Activated naive CD8-positive, alpha-beta T cell treated with anti-CD3 and anti-CD28 coated beads for 36 hours (primary cell): ENCODE measurements around the gene TREX2. TPM values are rescaled to one million over a fixed set of nuclear protein-coding genes. Genes with fewer than 3 reads are reported as not detected.
"Not testable (repeated sequence)": the region's sequence is repeated elsewhere in the genome, so short reads cannot be mapped to it uniquely, and the experiment has no call there.

Experiments used
- DNase-seq: peaks from one replicate; pipeline ENCODE4 v3.0.0; 2021
- H3K27ac Mint-ChIP-seq: one replicate; pipeline ENCODE4 v1.8.0; 2022; ENCODE audit warnings: mild to moderate bottlenecking, moderate library complexity, mixed read lengths
- H3K27me3 Mint-ChIP-seq: one replicate; pipeline ENCODE4 v1.8.0; 2022; ENCODE audit warnings: mild to moderate bottlenecking, mixed read lengths
- H3K36me3 Mint-ChIP-seq: one replicate; pipeline ENCODE4 v1.8.0; 2021; ENCODE audit warnings: mild to moderate bottlenecking, mixed read lengths
- H3K4me1 Mint-ChIP-seq: one replicate; pipeline ENCODE4 v1.8.0; 2021; ENCODE audit warnings: mixed read lengths
- H3K4me3 Mint-ChIP-seq: one replicate; pipeline ENCODE4 v1.8.0; 2022; ENCODE audit warnings: mild to moderate bottlenecking, moderate library complexity, mixed read lengths
- H3K9me3 Mint-ChIP-seq: one replicate; pipeline ENCODE4 v1.8.0; 2022; ENCODE audit warnings: mixed read lengths
- total RNA-seq, 2 experiments: library from RNA; stranded (reverse); gene quantifications; one replicate each; pipeline ENCODE4 v1.2.3, GENCODE V29; 2021

The TREX2 gene
- total RNA-seq, 2 experiments from 2014 or later: 1.8 to 2.1 TPM

DNA sequence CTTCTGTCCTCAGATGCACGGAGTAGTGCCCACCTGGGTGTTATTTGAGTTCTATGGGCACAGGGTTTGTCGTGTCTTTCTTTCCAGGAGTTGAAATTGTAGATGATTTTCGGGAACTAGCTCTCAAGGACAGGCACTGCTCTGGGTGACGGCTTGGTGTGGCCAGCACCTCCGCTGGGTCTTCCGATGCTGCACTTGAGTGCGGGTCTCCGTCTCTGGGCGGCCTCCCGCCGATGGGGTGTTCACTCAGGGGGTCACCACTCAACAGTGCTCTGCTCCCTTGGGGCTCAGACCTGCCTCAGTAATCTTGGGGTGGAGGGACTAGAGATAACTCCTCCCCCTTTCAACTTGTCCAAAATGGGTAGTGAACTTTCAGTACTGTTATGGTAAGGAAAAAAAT, 32.1 kb downstream of the TREX2 start:
- no peaks in the 10 kb centered on the region for H3K36me3 Mint-ChIP-seq

DNA sequence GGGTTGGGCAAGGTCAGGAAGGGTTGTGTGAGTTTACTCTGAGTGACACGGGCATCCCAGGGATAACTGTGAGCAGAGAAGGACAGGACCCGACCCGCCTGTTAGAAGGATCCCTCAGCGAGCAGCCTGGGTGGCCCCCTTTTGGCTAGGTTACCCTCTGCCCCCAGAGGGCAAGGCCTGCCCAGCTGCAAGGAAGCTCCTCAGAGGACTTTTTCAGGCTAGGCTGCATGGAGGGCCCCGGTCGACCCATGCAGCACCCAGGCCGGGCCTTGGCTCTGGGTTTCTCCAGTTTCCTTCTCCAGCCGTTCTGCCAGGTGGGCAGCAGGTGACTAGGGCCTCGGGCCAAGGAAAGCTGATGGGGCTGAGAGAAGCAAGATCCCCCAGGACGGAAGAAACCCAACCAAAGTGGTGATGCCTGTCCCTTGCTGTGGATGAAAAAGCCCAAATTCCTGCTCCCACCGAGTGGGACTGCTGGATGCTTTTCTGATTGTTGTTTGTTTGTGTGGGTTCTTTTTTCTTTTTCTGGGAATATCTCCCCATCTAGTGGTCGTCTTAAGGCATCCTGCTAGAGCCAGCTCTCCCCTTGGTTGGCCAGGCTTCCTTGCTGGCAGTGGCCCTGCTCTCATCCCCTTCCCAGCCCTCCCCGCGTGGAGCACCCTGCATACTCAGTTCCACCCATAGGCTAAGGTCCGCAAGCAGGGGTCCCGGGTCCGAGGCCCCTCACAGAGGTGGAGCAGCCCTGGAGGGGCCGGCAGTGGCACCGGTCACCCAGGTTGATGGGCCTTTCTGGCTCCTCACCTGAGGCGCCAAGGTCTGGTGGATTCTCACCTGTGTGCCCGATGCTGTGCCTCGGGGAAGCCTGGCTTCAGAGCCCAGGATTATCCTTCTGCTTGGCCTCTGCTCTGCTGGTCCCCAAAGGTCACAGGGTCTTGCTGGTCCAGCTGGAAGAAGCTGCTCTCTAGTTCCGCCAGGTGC, 32.8 kb downstream of the TREX2 start:
- H3K9me3 Mint-ChIP-seq: no peaks in the 10 kb centered on the region
- H3K36me3 Mint-ChIP-seq: no peaks in the 10 kb centered on the region
- no peak for DNase-seq
- H3K27ac Mint-ChIP-seq: no peak overlapping the region
- H3K27me3 Mint-ChIP-seq: no peaks in the 10 kb centered on the region
- H3K4me3 Mint-ChIP-seq: no peak overlapping the region
- H3K4me1 Mint-ChIP-seq: peaks cover 7% of the 10 kb centered on the region

More for the DNA sequence above, 32.1 kb downstream of the TREX2 start:
- no peaks in the 10 kb centered on the region for H3K9me3 Mint-ChIP-seq
- H3K27me3 Mint-ChIP-seq: no peaks in the 10 kb centered on the region
- no peak overlapping the region for H3K4me3 Mint-ChIP-seq
- no peak for DNase-seq
- H3K27ac Mint-ChIP-seq: no peak overlapping the region
- H3K4me1 Mint-ChIP-seq: peaks cover 7% of the 10 kb centered on the region

DNA sequence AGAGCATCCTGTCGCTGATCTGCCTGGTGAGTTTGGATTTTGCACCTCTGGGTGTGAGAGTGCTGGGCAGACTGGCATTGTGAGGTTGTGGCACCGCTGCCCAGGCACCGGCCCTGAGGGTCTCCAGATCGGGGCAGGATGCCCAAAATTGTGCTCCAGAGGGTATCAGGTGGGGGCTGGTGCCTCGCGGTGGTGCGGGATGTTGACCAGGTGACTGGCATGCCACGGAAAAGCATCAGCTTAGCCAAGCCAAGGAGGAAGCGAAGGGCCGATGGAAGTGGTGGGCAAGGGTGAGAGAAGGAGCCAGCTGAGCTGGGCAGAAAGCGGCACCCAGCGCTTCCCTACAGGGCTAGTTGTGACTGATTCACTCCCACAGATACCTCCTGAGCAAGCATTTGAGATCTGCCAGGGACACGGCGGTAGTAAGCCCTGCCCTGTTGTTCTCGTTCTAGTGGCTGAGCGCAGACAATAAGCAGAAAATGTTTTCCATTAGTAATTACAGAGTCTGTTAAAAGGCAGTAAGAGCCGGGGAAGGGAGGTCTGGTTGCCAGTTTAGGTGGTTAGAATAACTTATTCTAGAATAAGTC, 33.8 kb downstream of the TREX2 start:
- Mint-ChIP-seq H3K4me3 (peak overlapping the region; percentile 73), H3K36me3 (no peaks in the 10 kb centered on the region), H3K9me3 (no peaks in the 10 kb centered on the region), H3K27ac (no peak overlapping the region), H3K27me3 (no peaks in the 10 kb centered on the region), H3K4me1 (peaks cover 7% of the 10 kb centered on the region)
- DNase-seq: no peak

DNA sequence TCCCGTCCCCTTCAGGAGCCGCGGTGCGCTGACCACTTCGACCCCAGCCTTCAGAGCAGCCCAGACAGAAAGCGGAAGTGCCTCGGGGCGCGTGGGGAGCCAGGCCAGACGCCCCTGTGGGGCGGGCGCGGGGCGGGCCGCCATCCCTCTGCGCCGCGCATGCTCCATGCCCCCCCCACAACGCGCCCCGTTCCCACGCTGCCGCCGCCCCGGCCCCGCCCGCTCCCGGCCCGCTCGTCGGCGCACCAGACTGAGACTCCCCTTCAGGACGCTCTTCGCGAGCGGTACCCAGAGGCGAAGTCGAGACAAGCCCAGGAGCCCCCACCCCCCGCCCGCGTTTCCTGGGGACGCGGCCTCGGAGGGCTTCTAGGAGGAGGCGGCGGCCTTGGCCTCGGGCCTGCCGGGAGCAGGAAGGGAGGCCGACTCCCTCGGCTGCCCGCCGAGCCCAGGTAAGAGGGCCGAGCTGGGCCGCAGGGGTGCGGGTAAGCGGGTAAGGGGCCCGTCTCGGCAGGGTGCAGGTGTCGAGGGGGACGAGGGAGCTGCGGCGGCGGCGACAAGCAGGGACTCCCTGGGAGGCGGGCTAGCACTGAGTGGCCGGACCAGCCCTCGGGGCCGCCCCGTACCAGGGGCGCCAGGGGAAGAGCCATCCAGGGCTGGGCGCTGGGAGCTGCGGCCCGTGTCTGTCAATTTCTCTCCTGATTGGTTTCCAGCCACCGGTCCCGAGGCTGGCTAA, 34.4 kb downstream of the TREX2 start, which contains the start of gene ZFP92:
Gene ZFP92, plus strand, starts transcription at position 218 of the 733 bp plus-strand sequence. CDS start 6,851 bp downstream, outside the sequence.
- Mint-ChIP-seq H3K36me3 (no peaks in the 10 kb centered on the region), H3K27ac (no peak within 1 kb of the TSS), H3K27me3 (no peaks in the 10 kb centered on the region), H3K4me3 (peak within 1 kb of the TSS; percentile 73), H3K4me1 (peaks cover 7% of the 10 kb centered on the region), H3K9me3 (no peaks in the 10 kb centered on the region)
- peak; percentile 18 for DNase-seq

DNA sequence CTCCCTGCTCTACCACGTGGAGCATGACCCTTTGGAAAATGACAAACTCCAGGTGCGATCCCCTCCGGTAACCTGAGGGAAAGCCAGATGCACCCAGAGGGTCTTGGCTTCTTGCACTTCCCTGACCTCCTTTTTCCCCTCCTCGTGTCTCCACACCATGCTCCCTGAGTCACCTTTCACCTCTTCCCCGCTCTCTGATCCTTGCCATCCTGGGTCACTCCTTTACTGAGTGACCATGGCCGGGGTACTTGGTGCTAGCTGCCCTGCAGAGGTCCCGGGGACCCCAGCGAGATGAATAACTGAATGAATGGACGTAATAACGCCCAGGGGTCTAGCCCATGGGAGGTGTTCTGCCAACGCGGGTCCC, 35.0 kb downstream of the TREX2 start:
- Mint-ChIP-seq H3K36me3 (no peaks in the 10 kb centered on the region), H3K27ac (no peak overlapping the region), H3K4me1 (peaks cover 7% of the 10 kb centered on the region), H3K4me3 (peak overlapping the region; percentile 64), H3K27me3 (no peaks in the 10 kb centered on the region), H3K9me3 (no peaks in the 10 kb centered on the region)
- no peak for DNase-seq

DNA sequence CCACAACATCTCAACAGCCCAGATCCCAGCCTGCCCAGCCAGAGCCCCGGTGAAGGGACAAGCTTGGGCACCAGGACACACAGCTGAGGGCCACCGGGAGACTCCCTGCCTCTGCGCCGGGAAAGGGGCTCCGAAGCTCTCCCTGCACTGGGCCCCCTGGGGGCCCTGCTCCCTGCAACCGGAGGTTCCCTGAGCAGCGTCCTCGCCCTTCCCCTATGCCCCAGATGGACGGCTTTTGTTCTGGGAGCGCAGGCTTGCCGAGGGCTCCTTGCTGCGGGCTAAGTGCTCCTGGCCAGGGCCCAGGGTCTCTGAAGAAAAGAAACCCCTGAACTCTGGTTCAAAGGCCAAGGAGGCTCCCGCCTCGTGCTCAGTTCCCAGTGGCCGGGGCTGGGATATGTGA, 35.5 kb downstream of the TREX2 start:
- no peak for DNase-seq
- no peaks in the 10 kb centered on the region for H3K9me3 Mint-ChIP-seq
- peaks cover 7% of the 10 kb centered on the region for H3K4me1 Mint-ChIP-seq
- H3K36me3 Mint-ChIP-seq: no peaks in the 10 kb centered on the region
- no peak overlapping the region for H3K4me3 Mint-ChIP-seq
- no peaks in the 10 kb centered on the region for H3K27me3 Mint-ChIP-seq
- H3K27ac Mint-ChIP-seq: no peak overlapping the region

DNA sequence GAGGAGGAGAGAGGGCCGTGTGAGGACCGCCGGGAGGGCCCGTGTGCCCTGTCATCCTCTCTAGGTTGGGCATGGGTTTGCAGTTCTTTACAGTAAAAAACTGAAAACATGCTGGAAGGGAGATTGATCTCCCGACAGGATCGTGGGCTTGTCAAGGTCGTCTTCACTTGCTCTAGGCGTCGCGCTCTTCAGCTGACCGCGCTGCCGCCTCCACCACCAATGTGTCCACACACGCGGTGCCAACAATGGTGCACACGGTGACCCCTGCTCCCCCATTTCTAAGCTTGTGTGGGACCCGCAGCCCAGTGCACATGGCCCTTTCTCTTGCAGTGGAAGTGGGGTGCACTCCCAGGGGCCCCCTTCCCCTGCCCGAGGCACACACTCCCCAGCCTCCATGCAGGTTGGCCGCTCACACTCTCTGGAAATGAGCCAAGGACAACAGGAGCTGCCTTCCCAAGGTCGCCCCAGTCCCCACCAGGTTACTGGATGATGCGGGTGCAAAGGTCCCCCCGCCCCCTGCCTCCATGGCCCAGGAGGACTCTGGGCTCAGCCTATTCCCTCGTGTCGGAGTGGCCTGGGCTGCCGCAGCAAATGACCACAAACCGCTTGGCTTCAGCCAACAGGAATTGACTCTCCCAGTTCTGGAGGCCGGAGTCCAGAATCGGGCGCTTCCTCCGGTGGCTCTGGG, 36.3 kb downstream of the TREX2 start:
- no peak for DNase-seq
- Mint-ChIP-seq H3K27me3 (no peaks in the 10 kb centered on the region), H3K4me1 (peaks cover 7% of the 10 kb centered on the region), H3K9me3 (no peaks in the 10 kb centered on the region), H3K27ac (no peak overlapping the region), H3K36me3 (no peaks in the 10 kb centered on the region), H3K4me3 (no peak overlapping the region)

DNA sequence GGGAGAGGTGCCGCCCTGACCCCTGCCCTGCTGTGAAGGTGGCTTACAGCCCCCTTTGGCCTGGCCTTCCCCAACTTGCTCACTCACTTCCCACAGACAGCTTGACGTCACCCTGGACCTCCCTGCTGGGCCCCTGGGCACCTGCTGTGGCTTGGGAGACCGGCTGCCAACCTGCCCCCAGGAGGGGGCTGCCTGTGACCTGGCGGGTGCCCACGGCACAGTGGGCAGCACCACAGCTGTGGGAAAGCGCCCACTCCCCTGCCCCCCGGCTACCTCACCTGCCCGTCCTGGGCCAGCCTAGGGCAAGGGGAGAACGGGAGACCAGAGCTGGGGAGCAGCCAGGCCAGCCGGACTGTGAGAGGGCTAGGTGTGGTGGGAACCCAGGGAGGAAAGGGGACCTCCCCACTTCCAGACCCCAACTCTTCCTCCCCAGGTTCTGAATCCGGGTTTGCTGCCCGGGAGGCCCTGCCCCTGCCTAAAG, 36.9 kb downstream of the TREX2 start:
- Mint-ChIP-seq H3K27me3 (no peaks in the 10 kb centered on the region), H3K36me3 (no peaks in the 10 kb centered on the region), H3K27ac (no peak overlapping the region)

DNA sequence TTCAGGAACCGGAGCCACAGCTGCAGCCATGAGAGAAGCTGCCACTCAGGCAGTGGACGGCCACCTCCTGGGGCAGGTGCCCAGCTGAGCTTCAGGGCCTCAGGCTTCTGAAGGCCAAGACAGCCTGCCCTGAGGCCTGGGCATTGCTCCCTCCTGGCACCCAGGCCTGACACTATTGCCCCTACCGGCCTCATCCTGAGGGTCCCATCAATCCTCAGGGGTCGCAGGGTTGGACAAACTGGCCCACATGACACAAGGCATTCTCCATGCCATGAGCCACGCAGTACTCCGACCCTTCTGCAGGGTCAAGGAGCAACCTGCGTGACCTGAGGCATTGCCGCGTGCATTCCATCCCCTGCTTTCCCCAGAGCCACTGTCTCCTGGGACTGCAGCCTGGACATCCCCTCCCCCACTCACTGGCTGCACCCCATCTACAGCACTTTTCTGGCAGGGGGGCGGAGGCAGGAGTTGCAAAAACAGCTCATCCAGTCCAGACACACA, 37.6 kb downstream of the TREX2 start:
- Mint-ChIP-seq H3K27me3 (no peaks in the 10 kb centered on the region), H3K27ac (no peak overlapping the region), H3K4me1 (peaks cover 7% of the 10 kb centered on the region), H3K9me3 (no peaks in the 10 kb centered on the region), H3K36me3 (no peaks in the 10 kb centered on the region), H3K4me3 (no peak overlapping the region)
- DNase-seq: no peak

More for the DNA sequence above, 36.9 kb downstream of the TREX2 start:
- no peaks in the 10 kb centered on the region for H3K9me3 Mint-ChIP-seq
- peaks cover 7% of the 10 kb centered on the region for H3K4me1 Mint-ChIP-seq
- DNase-seq: no peak
- H3K4me3 Mint-ChIP-seq: no peak overlapping the region

DNA sequence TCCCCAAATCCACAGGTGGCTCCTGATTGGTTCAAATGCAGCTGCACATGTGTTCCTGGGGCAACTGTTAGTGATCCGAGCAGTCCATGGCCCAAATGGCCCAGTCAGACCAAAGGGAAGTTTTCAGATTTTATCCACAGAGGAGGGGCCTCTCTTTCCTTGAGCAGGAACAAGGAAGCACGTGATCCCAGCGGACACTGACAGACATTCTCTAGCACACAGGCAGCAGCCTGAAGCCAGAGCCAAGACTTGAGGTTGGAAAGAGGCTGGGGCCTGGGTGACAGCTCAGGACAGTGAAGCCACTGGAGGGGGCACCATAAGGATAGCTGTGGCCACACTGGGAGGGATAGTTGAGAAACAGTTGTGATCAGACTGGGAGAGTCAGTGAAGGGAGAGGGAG, 38.1 kb downstream of the TREX2 start:
- Mint-ChIP-seq H3K27me3 (no peaks in the 10 kb centered on the region), H3K27ac (no peak overlapping the region), H3K4me3 (no peak overlapping the region), H3K36me3 (no peaks in the 10 kb centered on the region), H3K4me1 (peaks cover 7% of the 10 kb centered on the region), H3K9me3 (no peaks in the 10 kb centered on the region)
- no peak for DNase-seq

DNA sequence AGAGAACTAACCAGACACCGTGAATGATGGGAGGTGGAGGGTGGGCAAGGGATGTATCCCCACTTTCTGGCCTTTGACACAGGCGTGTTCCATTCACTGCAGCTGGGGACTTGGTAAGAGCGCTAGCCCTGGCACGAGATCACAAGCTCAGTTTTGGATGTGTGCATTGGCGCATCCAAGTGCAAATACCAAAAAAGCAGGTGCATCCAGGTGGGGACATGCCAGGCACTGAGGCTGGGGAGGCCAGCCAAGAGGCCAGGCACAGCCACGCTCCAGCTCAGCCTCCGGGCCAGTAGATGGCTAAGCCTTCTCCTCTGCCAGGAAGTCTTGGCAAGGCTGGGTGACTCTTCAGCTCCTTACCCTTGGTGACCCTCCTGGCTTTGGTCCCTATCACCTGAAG, 39.0 kb downstream of the TREX2 start:
- peaks cover 3% of the 10 kb centered on the region for H3K4me1 Mint-ChIP-seq
- H3K27me3 Mint-ChIP-seq: no peaks in the 10 kb centered on the region
- no peak overlapping the region for H3K4me3 Mint-ChIP-seq
- H3K9me3 Mint-ChIP-seq: no peaks in the 10 kb centered on the region
- no peaks in the 10 kb centered on the region for H3K36me3 Mint-ChIP-seq
- no peak for DNase-seq
- H3K27ac Mint-ChIP-seq: no peak overlapping the region

DNA sequence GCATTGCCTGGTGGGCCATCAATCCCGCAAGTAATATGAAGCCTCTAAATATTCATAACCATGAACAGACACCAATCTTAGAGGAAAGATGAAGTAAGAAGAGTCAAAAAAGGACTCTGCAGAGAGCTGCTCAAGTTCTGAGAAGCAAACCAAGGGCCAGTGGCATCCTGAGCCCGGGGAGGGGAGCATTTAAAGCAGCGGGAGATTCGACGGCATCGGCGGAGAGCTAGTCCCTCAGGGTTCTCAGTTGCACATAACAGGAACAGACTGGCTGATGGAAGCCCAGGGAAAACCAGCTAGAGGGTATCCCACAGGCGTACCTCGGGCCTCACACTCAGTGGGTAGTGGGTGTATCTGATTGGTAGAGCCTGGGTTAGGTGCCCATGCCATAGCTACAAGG, 39.8 kb downstream of the TREX2 start:
- Mint-ChIP-seq H3K27ac (no peak overlapping the region), H3K4me3 (no peak overlapping the region), H3K36me3 (no peaks in the 10 kb centered on the region), H3K4me1 (peaks cover 2% of the 10 kb centered on the region), H3K9me3 (no peaks in the 10 kb centered on the region), H3K27me3 (no peaks in the 10 kb centered on the region)
- no peak for DNase-seq

DNA sequence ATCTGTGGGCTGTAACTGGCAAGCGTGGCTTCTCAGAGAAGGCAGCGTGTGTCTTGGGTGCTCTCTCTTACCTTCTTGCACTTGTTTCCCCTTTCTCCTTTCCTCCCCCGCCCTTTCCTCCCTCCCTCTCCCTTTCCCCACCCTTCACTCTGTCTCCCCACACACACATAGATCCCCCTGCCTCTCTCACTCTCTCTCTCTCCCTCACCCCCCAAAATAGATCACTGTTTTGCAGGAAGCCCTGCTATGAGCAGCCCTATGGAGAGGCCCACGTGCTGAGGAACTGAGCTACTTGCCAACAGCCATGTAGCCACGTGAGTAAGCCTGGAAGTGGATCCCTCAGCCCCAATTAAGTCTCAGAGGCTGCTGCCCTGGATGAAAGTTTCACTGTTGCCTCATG, 40.4 kb downstream of the TREX2 start:
- no peaks in the 10 kb centered on the region for H3K4me1 Mint-ChIP-seq
- H3K36me3 Mint-ChIP-seq: no peaks in the 10 kb centered on the region
- no peak for DNase-seq
- no peaks in the 10 kb centered on the region for H3K9me3 Mint-ChIP-seq
- H3K27ac Mint-ChIP-seq: no peak overlapping the region
- H3K27me3 Mint-ChIP-seq: no peaks in the 10 kb centered on the region
- H3K4me3 Mint-ChIP-seq: no peak overlapping the region

DNA sequence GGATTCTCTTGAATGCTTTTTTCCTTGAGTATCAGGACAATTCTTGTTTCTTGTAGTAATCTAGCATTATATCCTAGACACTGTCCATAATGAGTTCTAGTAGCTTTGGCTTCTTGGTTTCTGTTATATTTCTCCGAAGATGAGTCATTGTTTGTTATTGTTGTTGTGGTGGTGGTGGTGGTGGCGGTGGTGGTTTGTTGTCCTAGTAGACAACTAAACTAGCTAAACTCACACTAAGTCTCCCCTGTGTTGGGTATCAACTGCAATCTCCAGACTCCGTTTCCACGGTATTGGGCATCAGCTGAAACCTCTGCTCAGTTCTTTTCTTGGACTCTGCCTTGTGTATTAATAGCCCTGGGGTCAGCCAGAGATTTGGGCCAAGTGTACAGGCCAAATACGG, 41.5 kb downstream of the TREX2 start:
- not testable (repeated sequence) for H3K4me3 Mint-ChIP-seq, H3K36me3 Mint-ChIP-seq, H3K27me3 Mint-ChIP-seq, DNase-seq, H3K27ac Mint-ChIP-seq, H3K4me1 Mint-ChIP-seq, H3K9me3 Mint-ChIP-seq
